IMR-90 (cell line): ENCODE results near the gene CIC. TPM values are rescaled to one million over a fixed set of nuclear protein-coding genes. Genes with fewer than 3 reads are reported as not detected.

ENCODE experiments used
- ATAC-seq: fragments of 200-7000 bp; cut with Tn5 transposase; 2 replicates; pipeline ENCODE4 v1.9.1; 2020; ENCODE audit warnings: low read depth, mild to moderate bottlenecking, moderate library complexity
- BruUV-seq: library from RNA; stranded (reverse); fragments of 400-500 nt; replicated peaks from 2 replicates; lab custom pipeline; 2021; lab: Mats Ljungman, UMichigan
- CTCF ChIA-PET: fragments of 300-600 bp; formaldehyde crosslinking; extraction: SDS; loops from one replicate; lab custom pipeline; 2021; ENCODE audit warnings: antibody characterized with exemption; lab: Yijun Ruan, JAX
- POLR2A ChIA-PET: fragments of 300-600 bp; sonication (Branson Sonifier 250); formaldehyde crosslinking; loops from one replicate; lab custom pipeline; 2022; ENCODE audit warnings: antibody characterized with exemption; ENCODE audit not compliant: unreplicated experiment; lab: Charles Lee
- DNase-seq: peaks from one replicate; pipeline ENCODE4 v3.0.0; 2013
- H2AFZ ChIP-seq: replicated peaks from 2 replicates; pipeline ENCODE3; 2013; ENCODE audit warnings: low read length, mild to moderate bottlenecking; ENCODE audit not compliant: poor library complexity
- H2AK5ac ChIP-seq: 2 replicates; pipeline ENCODE4 v1.6.1; 2013; ENCODE audit warnings: low read depth, low read length, inconsistent platforms
- H2AK9ac ChIP-seq: replicated peaks from 2 replicates; pipeline ENCODE3; 2013; ENCODE audit warnings: mild to moderate bottlenecking, low read depth, low read length, moderate library complexity; ENCODE audit not compliant: poor library complexity
- H2BK120ac ChIP-seq: 2 replicates; pipeline ENCODE4 v1.6.1; 2013; ENCODE audit warnings: low read depth, low read length, inconsistent platforms
- H2BK15ac ChIP-seq: 3 replicates; pipeline ENCODE4 v1.6.1; 2013; ENCODE audit warnings: low read depth, low read length, inconsistent platforms
- H2BK20ac ChIP-seq: 2 replicates; pipeline ENCODE4 v1.6.1; 2013; ENCODE audit warnings: low read depth, mild to moderate bottlenecking, inconsistent platforms, low read length, moderate library complexity
- H2BK5ac ChIP-seq: 2 replicates; pipeline ENCODE4 v1.6.1; 2013; ENCODE audit warnings: mild to moderate bottlenecking, low read depth, low read length, inconsistent platforms; ENCODE audit not compliant: poor library complexity, severe bottlenecking
- H3K14ac ChIP-seq: replicated peaks from 2 replicates; pipeline ENCODE4 v1.6.1; 2013; ENCODE audit warnings: low read depth, low read length, inconsistent platforms
- H3K18ac ChIP-seq: 2 replicates; pipeline ENCODE4 v1.6.1; 2013; ENCODE audit warnings: low read depth, low read length, control low read depth
- H3K23ac ChIP-seq: 2 replicates; pipeline ENCODE4 v1.6.1; 2013; ENCODE audit warnings: low read depth, low read length, inconsistent platforms
- H3K27ac ChIP-seq: 2 replicates; pipeline ENCODE4 v1.5.1; 2013; ENCODE audit warnings: mild to moderate bottlenecking, control low read depth, low read length; ENCODE audit not compliant: insufficient read depth
- H3K27me3 ChIP-seq: 2 replicates; pipeline ENCODE4 v1.6.1; 2013; ENCODE audit warnings: low read length; ENCODE audit not compliant: control insufficient read depth, insufficient read depth
- H3K36me3 ChIP-seq: 2 replicates; pipeline ENCODE4 v1.6.1; 2013; ENCODE audit warnings: low read length, mixed read lengths; ENCODE audit not compliant: control insufficient read depth, insufficient read depth
- H3K4ac ChIP-seq: 2 replicates; pipeline ENCODE4 v1.6.1; 2013; ENCODE audit warnings: low read depth, low read length, inconsistent platforms
- H3K4me1 ChIP-seq: 2 replicates; pipeline ENCODE4 v1.6.1; 2013; ENCODE audit warnings: low read length, mixed read lengths; ENCODE audit not compliant: control insufficient read depth, insufficient read depth
- H3K4me2 ChIP-seq: 2 replicates; pipeline ENCODE4 v1.6.1; 2013; ENCODE audit warnings: low read depth, mild to moderate bottlenecking, control low read depth, low read length, moderate library complexity
- H3K4me3 ChIP-seq: 2 replicates; pipeline ENCODE4 v1.5.1; 2013; ENCODE audit warnings: low read depth, mild to moderate bottlenecking, control low read depth, low read length, moderate library complexity; ENCODE audit not compliant: insufficient read depth
- H3K56ac ChIP-seq: 2 replicates; pipeline ENCODE4 v1.6.1; 2013; ENCODE audit warnings: low read length, inconsistent platforms; ENCODE audit not compliant: insufficient read depth; ENCODE audit errors: extremely low read depth
- H3K79me1 ChIP-seq, 2 experiments: 2 replicates each; pipeline ENCODE4 v1.6.1; 2013; ENCODE audit warnings: low read length in 2 of 2, inconsistent platforms in 1 of 2, low read depth in 1 of 2
- H3K9ac ChIP-seq: 2 replicates; pipeline ENCODE4 v1.6.1; 2013; ENCODE audit warnings: low read depth, low read length, control low read depth
- H3K9me1 ChIP-seq: 2 replicates; pipeline ENCODE4 v1.6.1; 2013; ENCODE audit warnings: low read length, inconsistent platforms; ENCODE audit not compliant: insufficient read depth
- H3K9me3 ChIP-seq: 2 replicates; pipeline ENCODE4 v1.6.1; 2013; ENCODE audit warnings: low read length; ENCODE audit not compliant: control insufficient read depth, insufficient read depth
- H4K20me1 ChIP-seq: 2 replicates; pipeline ENCODE4 v1.6.1; 2013; ENCODE audit warnings: low read length, inconsistent platforms; ENCODE audit not compliant: insufficient read depth
- H4K5ac ChIP-seq: 2 replicates; pipeline ENCODE4 v1.6.1; 2013; ENCODE audit warnings: mild to moderate bottlenecking, low read depth, low read length, control low read depth
- H4K8ac ChIP-seq, 2 experiments: 2 replicates each; pipeline ENCODE4 v1.6.1; 2013; ENCODE audit warnings: low read depth in 2 of 2, low read length in 2 of 2, control low read depth in 1 of 2, inconsistent platforms in 1 of 2
- H4K91ac ChIP-seq: 2 replicates; pipeline ENCODE4 v1.6.1; 2013; ENCODE audit warnings: low read depth, low read length, inconsistent platforms; ENCODE audit not compliant: insufficient read depth
- MAFK ChIP-seq: IDR thresholded peaks from 2 replicates; pipeline ENCODE4 v1.6.1; 2012; ENCODE audit warnings: low read depth, low read length, improper control_type of control experiment
- MAZ ChIP-seq: IDR thresholded peaks from 2 replicates; pipeline ENCODE4 v1.6.1; 2012; ENCODE audit warnings: low read depth, mild to moderate bottlenecking, low read length, improper control_type of control experiment, moderate library complexity, borderline replicate concordance
- NFE2L2 ChIP-seq: fragments of 150-350 bp; IDR thresholded peaks from 2 replicates; pipeline ENCODE4 v1.6.1; 2016; ENCODE audit warnings: low read depth, mild to moderate bottlenecking, low read length
- POLR2A ChIP-seq: IDR thresholded peaks from 2 replicates; pipeline ENCODE4 v1.6.1; 2012; ENCODE audit warnings: mild to moderate bottlenecking, low read depth, low read length
- RAD21 ChIP-seq: IDR thresholded peaks from 2 replicates; pipeline ENCODE4 v1.6.1; 2012; ENCODE audit warnings: low read length, improper control_type of control experiment
- RCOR1 ChIP-seq: IDR thresholded peaks from 2 replicates; pipeline ENCODE4 v1.6.1; 2012; ENCODE audit warnings: mild to moderate bottlenecking, low read length, improper control_type of control experiment; ENCODE audit not compliant: insufficient replicate concordance
- SMC3 ChIP-seq: fragments of 150-350 bp; IDR thresholded peaks from 2 replicates; pipeline ENCODE4 v1.6.1; 2016; ENCODE audit warnings: low read depth, mild to moderate bottlenecking, antibody characterized with exemption, low read length, moderate library complexity
- USF2 ChIP-seq: fragments of 150-350 bp; IDR thresholded peaks from 2 replicates; pipeline ENCODE4 v1.6.1; 2017; ENCODE audit warnings: mild to moderate bottlenecking, antibody characterized with exemption, low read length, low read depth
- WGBS, 2 experiments: methylation state at CpG; one replicate each; pipeline versions ENCODE4 v1.1.5 to v1.1.7; 2013; ENCODE audit warnings: missing lambda C conversion rate in 2 of 2; ENCODE audit not compliant: insufficient read length in 1 of 2; ENCODE audit errors: extremely low coverage in 2 of 2; 5-methylcytosine and 5-hydroxymethylcytosine counted together
- dilution Hi-C: fragments of 300-500 bp; cut with HindIII; formaldehyde crosslinking; loops from one replicate; pipeline ENCODE4 v1.14.3; 2018; ENCODE audit warnings: low sequenced_read_pairs; ENCODE audit not compliant: unreplicated experiment
- in situ Hi-C: fragments of 300-500 bp; cut with MboI; formaldehyde crosslinking; loops from 3 replicates; pipeline ENCODE4 v1.14.3; 2019; ENCODE audit warnings: low sequenced_read_pairs, inconsistent platforms, mixed read lengths
- intact Hi-C: fragments of 100-400 bp; cut with micrococcal nuclease; formaldehyde crosslinking; loops from 2 replicates; pipeline ENCODE4 v1.10.0; 2022
- polyA plus RNA-seq, 3 experiments: library from polyadenylated mRNA; depleted of rRNA; stranded (reverse); fragments of >200 nt; gene quantifications; 2 replicates each; pipeline ENCODE4 v1.2.3, GENCODE V29; 2012; ENCODE audit warnings: low replicate concordance in 1 of 3
- total RNA-seq: library from RNA; depleted of rRNA; stranded (reverse); fragments of >200 nt; gene quantifications from 2 replicates; pipeline ENCODE4 v1.2.3, GENCODE V29; 2012

CIC gene
- total and polyA plus RNA-seq, 2 of the 4 experiments (the other 2 are of a cell fraction) = 1.8 to 23.2 TPM

GRCh38 chr19:42287017-42287826 lies 18.2 kb downstream of the CIC start:
- Histone ChIP-seq H3K4ac (no peak overlapping the region), H2BK120ac (no peak overlapping the region), H3K18ac (no peak overlapping the region), H4K91ac (no peak overlapping the region), H2AK9ac (no peak overlapping the region), H3K4me2 (no peak overlapping the region), H2BK15ac (no peak overlapping the region), H2AFZ (no peak overlapping the region), H3K79me1 (peaks cover 30 to 48% of the 10 kb centered on the region in 2 experiments), H3K4me1 (peaks cover 27% of the 10 kb centered on the region), H3K56ac (no peak overlapping the region), H2AK5ac (0 out of 2 replicates have a peak overlapping the region, but pooled peaks have one; percentile 23), H3K9ac (no peak overlapping the region), H3K4me3 (no peak overlapping the region), H2BK20ac (no peak overlapping the region), H4K8ac (no peak overlapping the region), H3K9me1 (peaks cover 14% of the 10 kb centered on the region), H3K27ac (no peak overlapping the region), H3K23ac (no peak overlapping the region), H4K5ac (no peak overlapping the region), H2BK5ac (no peak overlapping the region), H4K20me1 (peaks cover 36% of the 10 kb centered on the region), H3K36me3 (peaks cover 50% of the 10 kb centered on the region), H3K27me3 (no peaks in the 10 kb centered on the region), H3K14ac (no peak overlapping the region), H3K9me3 (no peaks in the 10 kb centered on the region)
- in situ Hi-C loops (no loop called here), intact Hi-C loops (no loop called here), dilution Hi-C loops (no loop called here)
- no peak for TF ChIP-seq MAZ
- no peak for TF ChIP-seq NFE2L2
- TF ChIP-seq POLR2A = no peak
- peak; percentile 80 for TF ChIP-seq MAFK
- no peak for TF ChIP-seq SMC3
- TF ChIP-seq USF2 = no peak
- TF ChIP-seq RAD21 = no peak
- no peak for TF ChIP-seq RCOR1
- ChIA-PET POLR2A (no interaction called here), CTCF (no interaction called here)
- DNase-seq (no peak), ATAC-seq (no peak)
- TSS peak; percentile 55 for BruUV-seq
- WGBS, 2 experiments = 89% methylated on average over 15 of the region's 30 CpGs; no CpG with 5 or more reads in 1 of the 2 experiments
